HS-27A (cell line): ENCODE measurements around the gene DEFB108B.
"Not testable (repeated sequence)": the region's sequence is repeated elsewhere in the genome, so short reads cannot be mapped to it uniquely, and the experiment has no call there.

Experiments used
- DNase-seq: peaks from one replicate; pipeline ENCODE4 v3.0.0-alpha.2; 2012; ENCODE audit warnings: low read depth, missing footprints

The DEFB108B gene

GRCh38 chr11:71813481-71814355 lies 19.3 kb upstream of the DEFB108B start:
- DNase-seq = not testable (repeated sequence)

GRCh38 chr11:71821539-71821938 lies 11.5 kb upstream of the DEFB108B start:
- not testable (repeated sequence) for DNase-seq

GRCh38 chr11:71829247-71829646 lies 3.8 kb upstream of the DEFB108B start:
- not testable (repeated sequence) for DNase-seq

GRCh38 chr11:71829686-71830085 lies 3.3 kb upstream of the DEFB108B start:
- not testable (repeated sequence) for DNase-seq

GRCh38 chr11:71842720-71843119 lies 9.7 kb downstream of the DEFB108B start:
- DNase-seq = not testable (repeated sequence)

- DNase-seq = not testable (repeated sequence)
Measured at GRCh38 chr11:71843355-71843754, 10.4 kb downstream of the DEFB108B start.

GRCh38 chr11:71843858-71844257 lies 10.9 kb downstream of the DEFB108B start:
- DNase-seq = no peak

- not testable (repeated sequence) for DNase-seq
Measured at GRCh38 chr11:71853895-71854294, 20.9 kb downstream of the DEFB108B start.

GRCh38 chr11:71855880-71856279 lies 22.9 kb downstream of the DEFB108B start:
- DNase-seq = not testable (repeated sequence)

GRCh38 chr11:71860835-71861234 lies 27.8 kb downstream of the DEFB108B start:
- DNase-seq = not testable (repeated sequence)

- peak; percentile 38 for DNase-seq
Measured at GRCh38 chr11:71863978-71864627, 31.1 kb downstream of the DEFB108B start.

- DNase-seq = not testable (repeated sequence)
Measured at GRCh38 chr11:71867209-71867608, 34.2 kb downstream of the DEFB108B start.

GRCh38 chr11:71869931-71870330 lies 36.9 kb downstream of the DEFB108B start:
- not testable (repeated sequence) for DNase-seq

GRCh38 chr11:71870661-71871060 lies 37.7 kb downstream of the DEFB108B start:
- not testable (repeated sequence) for DNase-seq

- DNase-seq = not testable (repeated sequence)
Measured at GRCh38 chr11:71876262-71876661, 43.3 kb downstream of the DEFB108B start.

GRCh38 chr11:71878059-71878458 lies 45.1 kb downstream of the DEFB108B start, which contains the start of gene DEFB131B:
TSS of gene DEFB131B (plus strand) at chr11:71878453. CDS start at chr11:71878453, 0 bp downstream.
- DNase-seq = not testable (repeated sequence)

- DNase-seq = not testable (repeated sequence)
Measured at GRCh38 chr11:71885806-71886205, 52.8 kb downstream of the DEFB108B start.
